ENCODE measurements around the gene TLL1. TPM values are rescaled to one million over a fixed set of nuclear protein-coding genes. Genes with fewer than 3 reads are reported as not detected.

Gene TLL1
- total RNA-seq, 1 donor from 2014 or later, result 7.9 TPM

DNA sequence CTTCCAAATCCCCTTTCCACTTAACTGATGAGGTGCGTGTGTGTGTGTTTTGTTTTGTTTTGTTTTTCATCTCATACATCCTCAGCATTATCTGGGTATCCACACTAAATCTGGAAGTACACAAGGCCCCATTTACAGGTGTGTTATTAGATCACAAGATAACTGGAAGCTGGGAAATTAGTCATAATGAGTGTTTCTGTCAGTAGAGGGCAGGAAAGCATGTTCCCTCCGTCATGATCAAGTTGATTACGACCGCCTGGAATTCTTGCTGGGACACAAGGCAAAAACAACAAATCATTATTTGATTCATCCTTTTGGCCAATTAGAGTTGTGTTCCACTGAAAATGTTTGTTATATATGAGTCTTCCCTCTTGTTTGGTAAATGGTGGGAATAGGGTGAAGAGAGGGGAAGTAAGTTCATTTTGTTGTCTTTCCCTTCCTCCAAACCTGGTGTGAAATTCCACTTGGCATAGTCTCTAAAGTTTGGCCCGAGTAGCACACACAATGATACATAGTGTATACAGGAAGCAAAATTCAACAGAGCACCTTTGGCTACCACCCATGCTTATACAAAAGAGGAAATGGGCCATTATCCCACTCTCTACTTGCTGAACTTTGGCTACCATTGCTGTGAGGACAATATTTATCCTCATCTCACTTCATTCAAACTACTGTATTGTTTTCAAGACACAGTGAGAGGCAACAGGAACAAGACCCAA, 33.3 kb upstream of the TLL1 start:
- Histone ChIP-seq H3K27me3 (no peaks in the 10 kb centered on the region), H3K4me1 (no peaks in the 10 kb centered on the region), H3K36me3 (no peaks in the 10 kb centered on the region), H3K27ac (peak overlapping the region; percentile 18), H3K4me3 (no peak overlapping the region), H3K9me3 (no peaks in the 10 kb centered on the region)
- TF ChIP-seq, protein P1, sequence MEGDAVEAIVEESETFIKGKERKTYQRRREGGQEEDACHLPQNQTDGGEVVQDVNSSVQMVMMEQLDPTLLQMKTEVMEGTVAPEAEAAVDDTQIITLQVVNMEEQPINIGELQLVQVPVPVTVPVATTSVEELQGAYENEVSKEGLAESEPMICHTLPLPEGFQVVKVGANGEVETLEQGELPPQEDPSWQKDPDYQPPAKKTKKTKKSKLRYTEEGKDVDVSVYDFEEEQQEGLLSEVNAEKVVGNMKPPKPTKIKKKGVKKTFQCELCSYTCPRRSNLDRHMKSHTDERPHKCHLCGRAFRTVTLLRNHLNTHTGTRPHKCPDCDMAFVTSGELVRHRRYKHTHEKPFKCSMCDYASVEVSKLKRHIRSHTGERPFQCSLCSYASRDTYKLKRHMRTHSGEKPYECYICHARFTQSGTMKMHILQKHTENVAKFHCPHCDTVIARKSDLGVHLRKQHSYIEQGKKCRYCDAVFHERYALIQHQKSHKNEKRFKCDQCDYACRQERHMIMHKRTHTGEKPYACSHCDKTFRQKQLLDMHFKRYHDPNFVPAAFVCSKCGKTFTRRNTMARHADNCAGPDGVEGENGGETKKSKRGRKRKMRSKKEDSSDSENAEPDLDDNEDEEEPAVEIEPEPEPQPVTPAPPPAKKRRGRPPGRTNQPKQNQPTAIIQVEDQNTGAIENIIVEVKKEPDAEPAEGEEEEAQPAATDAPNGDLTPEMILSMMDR (IDR thresholded peaks at IDR 0.05), result no peak
- TF ChIP-seq POLR2A (IDR thresholded peaks at IDR 0.05) (no peak), POLR2AphosphoS5 (IDR thresholded peaks at IDR 0.05; ENCODE audit: insufficient read depth in 1 of 2, low read depth in 1 of 2) (no peak)
- intact Hi-C loops (cut with DNase I), result no loop called here
- no peak for DNase-seq (ENCODE audit: extremely low spot score in 2 of 2)

DNA sequence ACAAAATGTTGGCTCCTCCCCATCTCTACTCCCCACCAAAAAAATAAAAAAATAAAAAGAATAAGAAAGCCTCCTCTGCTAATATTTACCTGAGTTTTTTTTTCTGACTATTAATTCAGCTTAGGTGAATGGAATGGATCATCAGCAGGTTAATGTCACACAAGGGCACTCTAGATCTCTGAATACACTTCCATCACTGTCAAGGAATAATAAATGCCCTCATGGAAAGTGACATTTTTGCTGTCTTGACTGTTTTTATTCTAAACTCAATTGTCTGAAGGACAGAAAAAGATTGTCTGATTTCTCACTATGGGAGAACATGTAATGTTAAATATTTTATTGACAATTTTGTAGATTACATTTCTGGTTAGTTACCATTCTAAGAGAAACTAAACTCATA, 30.4 kb upstream of the TLL1 start:
- no peaks in the 10 kb centered on the region for H3K9me3 ChIP-seq
- H3K36me3 ChIP-seq, result no peaks in the 10 kb centered on the region
- DNase-seq (ENCODE audit: extremely low spot score in 2 of 2), result no peak
- H3K4me3 ChIP-seq, result no peak overlapping the region
- no peak for TF ChIP-seq POLR2A (IDR thresholded peaks at IDR 0.05)
- TF ChIP-seq, protein P1 (IDR thresholded peaks at IDR 0.05), result no peak
- no peak overlapping the region for H3K27ac ChIP-seq
- intact Hi-C loops (cut with DNase I), result no loop called here
- H3K27me3 ChIP-seq, result no peaks in the 10 kb centered on the region
- no peaks in the 10 kb centered on the region for H3K4me1 ChIP-seq

- no peaks in the 10 kb centered on the region for H3K36me3 ChIP-seq
- no peak for DNase-seq (ENCODE audit: extremely low spot score in 2 of 2)
- no peaks in the 10 kb centered on the region for H3K27me3 ChIP-seq
- no peak overlapping the region for H3K27ac ChIP-seq
- no peaks in the 10 kb centered on the region for H3K4me1 ChIP-seq
- no peaks in the 10 kb centered on the region for H3K9me3 ChIP-seq
- TF ChIP-seq, protein P1 (IDR thresholded peaks at IDR 0.05), result no peak
- no peak for TF ChIP-seq POLR2AphosphoS5 (IDR thresholded peaks at IDR 0.05; ENCODE audit: insufficient read depth in 1 of 2, low read depth in 1 of 2)
- TF ChIP-seq POLR2A (IDR thresholded peaks at IDR 0.05), result no peak
- no peak overlapping the region for H3K4me3 ChIP-seq
- intact Hi-C loops (cut with DNase I), result no loop called here
These were observed 28.9 kb upstream of the TLL1 start for GRCh38 chr4:165844161-165844560.

- Histone ChIP-seq H3K4me1 (no peaks in the 10 kb centered on the region), H3K27ac (no peak overlapping the region), H3K9me3 (no peaks in the 10 kb centered on the region), H3K4me3 (no peak overlapping the region), H3K36me3 (no peaks in the 10 kb centered on the region), H3K27me3 (no peaks in the 10 kb centered on the region)
- intact Hi-C loops (cut with DNase I), result no loop called here
- TF ChIP-seq POLR2A (IDR thresholded peaks at IDR 0.05) (no peak), POLR2AphosphoS5 (IDR thresholded peaks at IDR 0.05; ENCODE audit: insufficient read depth in 1 of 2, low read depth in 1 of 2) (no peak)
- TF ChIP-seq, protein P1 (IDR thresholded peaks at IDR 0.05), result no peak
- no peak for DNase-seq (ENCODE audit: extremely low spot score in 2 of 2)
These were observed 21.8 kb upstream of the TLL1 start for GRCh38 chr4:165851256-165851655.

DNA sequence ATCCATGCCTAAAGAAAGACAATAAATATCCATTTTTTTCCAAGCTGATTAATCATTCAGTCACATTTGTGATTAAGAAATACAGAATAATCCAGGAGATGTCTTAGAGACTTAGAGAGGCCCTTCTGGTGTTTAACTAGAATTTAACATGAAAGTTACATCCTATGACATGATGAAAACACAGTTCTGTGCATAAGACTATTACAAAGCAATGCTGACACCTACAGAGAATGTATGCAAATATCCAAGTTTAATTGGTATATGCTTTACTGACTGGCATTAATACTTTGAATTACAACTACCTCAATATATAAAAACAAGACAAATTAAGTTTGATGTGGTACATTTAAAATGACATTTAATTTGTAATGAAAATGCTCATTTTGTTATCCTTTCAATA, 17.8 kb upstream of the TLL1 start:
- Histone ChIP-seq H3K27ac (no peak overlapping the region), H3K36me3 (no peaks in the 10 kb centered on the region), H3K4me1 (no peaks in the 10 kb centered on the region), H3K9me3 (no peaks in the 10 kb centered on the region), H3K27me3 (no peaks in the 10 kb centered on the region), H3K4me3 (no peak overlapping the region)
- no peak for TF ChIP-seq POLR2AphosphoS5 (IDR thresholded peaks at IDR 0.05; ENCODE audit: insufficient read depth in 1 of 2, low read depth in 1 of 2)
- TF ChIP-seq, protein P1 (IDR thresholded peaks at IDR 0.05), result no peak
- no peak for TF ChIP-seq POLR2A (IDR thresholded peaks at IDR 0.05)
- DNase-seq (ENCODE audit: extremely low spot score in 2 of 2), result no peak
- intact Hi-C loops (cut with DNase I), result no loop called here

Data from vagina (tissue), 2 donors.